ENCODE data around the gene MAN1C1.

- TF ChIP-seq, protein P1, sequence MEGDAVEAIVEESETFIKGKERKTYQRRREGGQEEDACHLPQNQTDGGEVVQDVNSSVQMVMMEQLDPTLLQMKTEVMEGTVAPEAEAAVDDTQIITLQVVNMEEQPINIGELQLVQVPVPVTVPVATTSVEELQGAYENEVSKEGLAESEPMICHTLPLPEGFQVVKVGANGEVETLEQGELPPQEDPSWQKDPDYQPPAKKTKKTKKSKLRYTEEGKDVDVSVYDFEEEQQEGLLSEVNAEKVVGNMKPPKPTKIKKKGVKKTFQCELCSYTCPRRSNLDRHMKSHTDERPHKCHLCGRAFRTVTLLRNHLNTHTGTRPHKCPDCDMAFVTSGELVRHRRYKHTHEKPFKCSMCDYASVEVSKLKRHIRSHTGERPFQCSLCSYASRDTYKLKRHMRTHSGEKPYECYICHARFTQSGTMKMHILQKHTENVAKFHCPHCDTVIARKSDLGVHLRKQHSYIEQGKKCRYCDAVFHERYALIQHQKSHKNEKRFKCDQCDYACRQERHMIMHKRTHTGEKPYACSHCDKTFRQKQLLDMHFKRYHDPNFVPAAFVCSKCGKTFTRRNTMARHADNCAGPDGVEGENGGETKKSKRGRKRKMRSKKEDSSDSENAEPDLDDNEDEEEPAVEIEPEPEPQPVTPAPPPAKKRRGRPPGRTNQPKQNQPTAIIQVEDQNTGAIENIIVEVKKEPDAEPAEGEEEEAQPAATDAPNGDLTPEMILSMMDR (IDR thresholded peaks at IDR 0.05 in 2 of 3, conservative IDR thresholded peaks at IDR 0.05 in 1 of 3; ENCODE audit: control insufficient read depth in 2 of 3, extremely low read depth in 1 of 3, insufficient read depth in 1 of 3, low read depth in 3 of 3, low read length in 3 of 3) = no peak
- TF ChIP-seq ZNF207 (IDR thresholded peaks at IDR 0.05; ENCODE audit: borderline replicate concordance) (no peak), BCL3 (IDR thresholded peaks at IDR 0.05; ENCODE audit: borderline replicate concordance, insufficient read depth, low read depth, low read length, poor library complexity, severe bottlenecking) (no peak), SUZ12 (IDR thresholded peaks at IDR 0.05; ENCODE audit: unreplicated experiment) (no peak), SRF (IDR thresholded peaks at IDR 0.05; ENCODE audit: low read depth in 2 of 2, low read length in 2 of 2) (no peak), RELA (IDR thresholded peaks at IDR 0.05; ENCODE audit: borderline replicate concordance, partially characterized antibody) (no peak)
- TF ChIP-seq, protein P2, sequence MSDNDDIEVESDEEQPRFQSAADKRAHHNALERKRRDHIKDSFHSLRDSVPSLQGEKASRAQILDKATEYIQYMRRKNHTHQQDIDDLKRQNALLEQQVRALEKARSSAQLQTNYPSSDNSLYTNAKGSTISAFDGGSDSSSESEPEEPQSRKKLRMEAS (IDR thresholded peaks at IDR 0.05; ENCODE audit: low read depth, low read length) = no peak
- TF ChIP-seq, protein P3, sequence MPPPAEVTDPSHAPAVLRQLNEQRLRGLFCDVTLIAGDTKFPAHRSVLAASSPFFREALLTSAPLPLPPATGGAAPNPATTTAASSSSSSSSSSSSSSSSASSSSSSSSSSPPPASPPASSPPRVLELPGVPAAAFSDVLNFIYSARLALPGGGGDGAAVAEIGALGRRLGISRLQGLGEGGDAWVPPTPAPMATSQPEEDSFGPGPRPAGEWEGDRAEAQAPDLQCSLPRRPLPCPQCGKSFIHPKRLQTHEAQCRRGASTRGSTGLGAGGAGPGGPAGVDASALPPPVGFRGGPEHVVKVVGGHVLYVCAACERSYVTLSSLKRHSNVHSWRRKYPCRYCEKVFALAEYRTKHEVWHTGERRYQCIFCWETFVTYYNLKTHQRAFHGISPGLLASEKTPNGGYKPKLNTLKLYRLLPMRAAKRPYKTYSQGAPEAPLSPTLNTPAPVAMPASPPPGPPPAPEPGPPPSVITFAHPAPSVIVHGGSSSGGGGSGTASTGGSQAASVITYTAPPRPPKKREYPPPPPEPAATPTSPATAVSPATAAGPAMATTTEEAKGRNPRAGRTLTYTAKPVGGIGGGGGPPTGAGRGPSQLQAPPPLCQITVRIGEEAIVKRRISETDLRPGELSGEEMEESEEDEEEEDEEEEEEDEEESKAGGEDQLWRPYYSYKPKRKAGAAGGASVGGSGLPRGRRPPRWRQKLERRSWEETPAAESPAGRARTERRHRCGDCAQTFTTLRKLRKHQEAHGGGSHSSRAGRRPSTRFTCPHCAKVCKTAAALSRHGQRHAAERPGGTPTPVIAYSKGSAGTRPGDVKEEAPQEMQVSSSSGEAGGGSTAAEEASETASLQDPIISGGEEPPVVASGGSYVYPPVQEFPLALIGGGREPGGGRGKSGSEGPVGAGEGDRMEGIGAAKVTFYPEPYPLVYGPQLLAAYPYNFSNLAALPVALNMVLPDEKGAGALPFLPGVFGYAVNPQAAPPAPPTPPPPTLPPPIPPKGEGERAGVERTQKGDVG (CRISPR knock-in tag; IDR thresholded peaks at IDR 0.05) = no peak
- TF ChIP-seq, protein P4, sequence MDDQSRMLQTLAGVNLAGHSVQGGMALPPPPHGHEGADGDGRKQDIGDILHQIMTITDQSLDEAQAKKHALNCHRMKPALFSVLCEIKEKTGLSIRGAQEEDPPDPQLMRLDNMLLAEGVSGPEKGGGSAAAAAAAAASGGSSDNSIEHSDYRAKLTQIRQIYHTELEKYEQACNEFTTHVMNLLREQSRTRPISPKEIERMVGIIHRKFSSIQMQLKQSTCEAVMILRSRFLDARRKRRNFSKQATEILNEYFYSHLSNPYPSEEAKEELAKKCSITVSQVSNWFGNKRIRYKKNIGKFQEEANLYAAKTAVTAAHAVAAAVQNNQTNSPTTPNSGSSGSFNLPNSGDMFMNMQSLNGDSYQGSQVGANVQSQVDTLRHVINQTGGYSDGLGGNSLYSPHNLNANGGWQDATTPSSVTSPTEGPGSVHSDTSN (IDR thresholded peaks at IDR 0.05; ENCODE audit: insufficient replicate concordance, low read depth, low read length) = no peak
These were observed 170.5 kb downstream of the MAN1C1 start for GRCh38 chr1:25786887-25787759.

All from GM12878 (cell line).